GM19452 (cell line): ENCODE results near the gene MRPL36.
"Not testable (repeated sequence)": the region's sequence is repeated elsewhere in the genome, so short reads cannot be mapped to it uniquely, and the experiment has no call there.

Experiments
- ATAC-seq: cut with Tn5 transposase; IDR thresholded peaks from one replicate; pipeline ENCODE4 v1.9.1; 2021; ENCODE audit not compliant: unreplicated experiment

MRPL36 gene

GRCh38 chr5:1832511-1833250, 33.0 kb upstream of the MRPL36 start:
- ATAC-seq: no peak

GRCh38 chr5:1831677-1832313, 32.2 kb upstream of the MRPL36 start:
- ATAC-seq: no peak

- no peak for ATAC-seq
Measured at GRCh38 chr5:1831257-1831656, 31.6 kb upstream of the MRPL36 start.

GRCh38 chr5:1830571-1831228, 31.1 kb upstream of the MRPL36 start:
- no peak for ATAC-seq

GRCh38 chr5:1827886-1828397, 28.3 kb upstream of the MRPL36 start:
- ATAC-seq: no peak

- ATAC-seq: no peak
Measured at GRCh38 chr5:1827025-1827885, 27.6 kb upstream of the MRPL36 start.

- ATAC-seq: no peak
Measured at GRCh38 chr5:1826235-1826980, 26.8 kb upstream of the MRPL36 start.

- ATAC-seq: no peak
Measured at GRCh38 chr5:1824903-1825841, 25.5 kb upstream of the MRPL36 start.

- no peak for ATAC-seq
Measured at GRCh38 chr5:1824109-1824821, 24.6 kb upstream of the MRPL36 start.

- no peak for ATAC-seq
Measured at GRCh38 chr5:1823381-1824034, 23.9 kb upstream of the MRPL36 start.

GRCh38 chr5:1821862-1822261, 22.2 kb upstream of the MRPL36 start:
- ATAC-seq: no peak

GRCh38 chr5:1820926-1821325, 21.3 kb upstream of the MRPL36 start:
- no peak for ATAC-seq

- no peak for ATAC-seq
Measured at GRCh38 chr5:1820381-1820780, 20.7 kb upstream of the MRPL36 start.

- no peak for ATAC-seq
Measured at GRCh38 chr5:1819458-1819857, 19.8 kb upstream of the MRPL36 start.

- ATAC-seq: no peak
Measured at GRCh38 chr5:1818784-1819183, 19.1 kb upstream of the MRPL36 start.

- ATAC-seq: no peak
Measured at GRCh38 chr5:1817261-1818043, 17.8 kb upstream of the MRPL36 start.

- not testable (repeated sequence) for ATAC-seq
Measured at GRCh38 chr5:1816495-1817089, 17.0 kb upstream of the MRPL36 start.
